LHCN-M2 (cell line): ENCODE results near the gene KCNJ16. TPM values are rescaled to one million over a fixed set of nuclear protein-coding genes. Genes with fewer than 3 reads are reported as not detected.

Source experiments
- DNase-seq: peaks from one replicate; pipeline ENCODE4 v3.0.0-alpha.2; 2012; ENCODE audit warnings: low read depth
- total RNA-seq: library from RNA; depleted of rRNA; stranded (reverse); fragments of >200 nt; gene quantifications from 2 replicates; pipeline ENCODE4 v1.2.3, GENCODE V29; 2014

Gene KCNJ16
- total RNA-seq, 1 experiment from 2014 or later = not detected

- no peak for DNase-seq
These were observed 53.8 kb downstream of the KCNJ16 start for GRCh38 chr17:70128727-70129238.

- no peak for DNase-seq
These were observed 55.3 kb downstream of the KCNJ16 start for GRCh38 chr17:70130289-70130688.

- no peak for DNase-seq
These were observed 57.5 kb downstream of the KCNJ16 start for GRCh38 chr17:70132505-70132904.

- no peak for DNase-seq
These were observed 59.0 kb downstream of the KCNJ16 start for GRCh38 chr17:70134042-70134441.

DNA sequence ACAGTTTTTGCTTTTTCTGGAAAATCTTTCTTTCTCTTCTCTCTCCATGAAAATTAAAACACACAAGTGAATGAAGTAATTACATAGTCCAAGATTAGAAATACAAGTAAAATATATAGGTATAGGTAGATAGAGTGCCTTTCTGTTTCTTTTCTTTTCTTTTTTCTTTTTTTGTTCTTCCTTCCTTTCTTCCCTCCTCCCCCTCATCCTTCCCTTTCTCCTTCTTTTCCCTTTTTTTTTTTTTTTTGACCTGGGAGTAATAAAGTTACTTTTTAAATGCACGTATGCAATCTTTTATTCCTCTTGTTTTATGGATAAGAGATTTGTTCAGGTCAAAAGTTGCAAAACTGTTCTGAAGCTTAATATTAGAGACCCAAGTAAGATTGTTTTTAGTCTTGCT, 59.8 kb downstream of the KCNJ16 start:
- DNase-seq = no peak

- no peak for DNase-seq
These were observed 61.1 kb downstream of the KCNJ16 start for GRCh38 chr17:70136131-70136530.

GRCh38 chr17:70137451-70138230, 62.6 kb downstream of the KCNJ16 start:
- DNase-seq = peak; percentile 90

DNA sequence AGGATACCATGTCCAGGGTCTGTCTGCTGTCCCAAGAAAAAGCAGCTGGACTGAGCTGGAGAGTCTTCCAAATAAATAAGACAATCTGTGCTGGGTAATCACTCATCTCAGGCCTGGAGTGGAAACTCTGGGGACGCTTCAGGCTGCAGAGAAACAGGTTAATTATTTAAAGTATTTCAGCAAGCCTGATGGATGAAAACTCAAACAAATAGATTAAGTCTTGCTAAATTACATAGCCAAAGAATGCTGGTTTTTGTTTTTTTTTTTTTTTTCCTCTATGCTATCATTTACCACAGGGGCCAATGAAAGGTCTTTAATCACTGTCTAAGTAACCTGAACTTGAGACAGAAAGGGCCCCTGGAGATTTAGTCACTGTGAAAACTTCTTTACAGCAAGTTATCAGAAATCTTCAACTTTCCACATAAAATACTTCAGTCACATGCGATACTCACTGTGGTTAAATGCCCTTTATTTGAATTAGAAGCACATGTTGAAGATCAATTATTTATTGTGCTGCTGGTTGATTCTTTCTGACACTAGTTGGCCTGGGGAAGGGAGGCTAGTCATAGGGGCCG, 63.4 kb downstream of the KCNJ16 start:
- no peak for DNase-seq

DNA sequence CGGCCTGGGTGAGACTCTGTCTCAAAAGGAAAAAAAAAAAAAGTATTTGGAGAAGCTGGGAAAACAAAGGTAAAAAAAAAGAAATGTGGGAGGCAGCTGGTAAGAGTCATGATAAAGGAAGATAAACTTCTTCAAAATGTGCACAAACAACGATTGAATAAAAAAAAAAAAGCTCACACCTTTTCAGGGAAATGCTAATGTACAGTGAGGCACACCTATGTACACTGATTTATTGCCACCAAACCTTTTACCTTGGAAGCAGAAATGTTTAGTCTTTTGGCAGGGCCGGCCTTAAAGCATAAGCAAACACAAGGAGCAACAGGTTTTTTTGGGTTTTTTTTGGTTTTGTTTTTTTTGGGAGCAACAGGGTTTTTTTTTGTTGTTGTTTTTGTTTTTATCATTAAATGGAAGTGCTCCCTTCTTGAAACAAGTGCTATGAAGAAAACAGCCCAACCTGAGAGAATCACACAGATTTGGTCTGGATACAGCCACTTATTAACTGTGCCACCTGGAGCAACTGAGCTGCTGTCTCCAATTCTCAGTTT, 64.5 kb downstream of the KCNJ16 start:
- DNase-seq = no peak

DNA sequence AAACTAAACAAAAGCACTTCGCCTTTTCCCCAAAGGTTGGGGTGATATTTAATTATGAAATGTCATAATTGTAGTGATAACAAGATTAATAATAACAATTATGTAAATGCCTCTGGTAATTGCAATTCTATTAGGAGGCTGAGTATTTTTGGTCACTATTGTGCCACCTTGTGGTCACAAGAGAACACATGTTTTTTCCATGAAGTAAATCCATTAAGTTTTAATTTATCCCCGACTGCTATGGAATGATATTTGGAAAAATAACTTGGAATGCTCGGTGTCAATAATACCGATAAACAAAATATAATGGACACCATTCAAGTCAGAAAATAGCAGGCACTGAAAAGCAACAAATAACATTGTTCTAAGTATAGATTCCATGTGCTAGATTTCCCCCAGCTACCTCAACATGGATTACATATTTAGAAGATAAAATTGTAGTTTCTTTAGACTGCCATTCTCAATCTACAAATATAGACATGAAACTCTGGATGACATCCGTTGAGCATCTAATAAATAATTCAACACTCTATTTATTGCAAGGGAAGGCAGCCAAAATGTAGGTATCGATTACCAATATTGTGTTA, 69.3 kb downstream of the KCNJ16 start:
- peak; percentile 41 for DNase-seq

- DNase-seq = no peak
These were observed 78.2 kb downstream of the KCNJ16 start for GRCh38 chr17:70153210-70153609.

DNA sequence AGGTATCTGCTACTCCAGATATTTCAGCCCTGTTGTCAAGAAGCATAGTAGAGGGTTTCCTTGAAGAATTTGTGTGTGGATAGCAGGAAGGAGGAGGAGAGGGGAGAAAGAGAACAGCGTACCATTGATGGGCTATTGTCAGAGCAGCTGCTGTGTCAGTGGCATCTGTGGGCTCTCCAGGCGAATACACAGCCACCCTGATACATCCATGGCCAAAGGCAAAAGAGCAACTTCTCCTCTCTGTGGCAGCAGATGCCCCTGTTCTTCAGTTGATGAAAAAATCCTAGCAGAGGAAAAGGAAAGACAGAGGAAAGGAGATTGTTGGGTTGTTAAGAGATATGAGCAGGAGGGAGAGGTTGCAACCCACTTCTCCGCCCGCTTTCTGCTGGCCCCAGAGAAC, 82.1 kb downstream of the KCNJ16 start:
- DNase-seq = no peak

DNA sequence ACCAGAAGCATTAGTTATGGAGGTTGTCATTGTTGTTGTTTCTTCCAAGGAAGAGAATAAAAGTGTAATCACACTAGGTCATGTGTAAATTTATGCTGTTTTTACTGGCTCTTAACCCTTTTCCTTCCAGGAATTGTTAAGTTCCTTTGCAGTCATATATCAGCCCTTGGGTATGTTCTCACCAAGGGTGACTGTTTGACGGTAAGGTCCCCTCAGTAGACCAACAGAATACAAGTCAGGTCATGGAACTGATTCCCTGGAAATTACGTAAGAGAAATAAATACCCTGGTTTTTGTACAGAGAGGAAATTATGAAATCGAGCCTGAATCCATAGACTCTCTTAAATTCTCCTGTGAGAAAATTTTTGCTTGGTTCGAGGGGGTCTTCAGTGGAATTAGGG, 83.2 kb downstream of the KCNJ16 start:
- no peak for DNase-seq

GRCh38 chr17:70158591-70158990, 83.6 kb downstream of the KCNJ16 start:
- DNase-seq = no peak

- DNase-seq = no peak
These were observed 85.0 kb downstream of the KCNJ16 start for GRCh38 chr17:70159980-70160379.

- no peak for DNase-seq
These were observed 86.5 kb downstream of the KCNJ16 start for GRCh38 chr17:70161519-70161918.

- DNase-seq = no peak
These were observed 90.4 kb downstream of the KCNJ16 start for GRCh38 chr17:70165383-70165782.

- no peak for DNase-seq
These were observed 91.6 kb downstream of the KCNJ16 start for GRCh38 chr17:70166615-70167014.

GRCh38 chr17:70168044-70168976, 93.3 kb downstream of the KCNJ16 start:
- peak; percentile 76 for DNase-seq

GRCh38 chr17:70168977-70169708, 94.1 kb downstream of the KCNJ16 start, which contains the start of gene KCNJ2:
Gene KCNJ2 (plus strand): TSS chr17:70169532. CDS start chr17:70175040, 5,508 bp downstream.
- DNase-seq = peak; percentile 82
